Activated naive CD8-positive, alpha-beta T cell (primary cell): ENCODE measurements around the gene RAD51B.

ENCODE experiments used
- H3K27ac Mint-ChIP-seq: one replicate; pipeline ENCODE4 v1.8.0; 2021; ENCODE audit warnings: mixed read lengths
- H3K27me3 Mint-ChIP-seq: one replicate; pipeline ENCODE4 v1.8.0; 2021; ENCODE audit warnings: mixed read lengths
- H3K36me3 Mint-ChIP-seq: one replicate; pipeline ENCODE4 v1.8.0; 2021; ENCODE audit warnings: mixed read lengths
- H3K4me1 Mint-ChIP-seq: one replicate; pipeline ENCODE4 v1.8.0; 2021; ENCODE audit warnings: low read depth, mixed read lengths
- H3K4me3 Mint-ChIP-seq: one replicate; pipeline ENCODE4 v1.8.0; 2021; ENCODE audit warnings: mild to moderate bottlenecking, mixed read lengths
- H3K9me3 Mint-ChIP-seq: one replicate; pipeline ENCODE4 v1.8.0; 2021; ENCODE audit warnings: low read depth, mixed read lengths

Gene RAD51B

GRCh38 chr14:68607081-68607866 lies 787.7 kb downstream of the RAD51B start:
- Mint-ChIP-seq H3K4me1 (peaks cover 16% of the 10 kb centered on the region), H3K4me3 (peak overlapping the region; percentile 45), H3K36me3 (peaks cover 2% of the 10 kb centered on the region), H3K27me3 (no peaks in the 10 kb centered on the region), H3K27ac (no peak overlapping the region), H3K9me3 (no peaks in the 10 kb centered on the region)

- H3K27ac Mint-ChIP-seq: no peak overlapping the region
- peaks cover 2% of the 10 kb centered on the region for H3K36me3 Mint-ChIP-seq
- peaks cover 16% of the 10 kb centered on the region for H3K4me1 Mint-ChIP-seq
- no peak overlapping the region for H3K4me3 Mint-ChIP-seq
- H3K27me3 Mint-ChIP-seq: no peaks in the 10 kb centered on the region
- no peaks in the 10 kb centered on the region for H3K9me3 Mint-ChIP-seq
These were observed 788.4 kb downstream of the RAD51B start for GRCh38 chr14:68607867-68608573.

- no peaks in the 10 kb centered on the region for H3K9me3 Mint-ChIP-seq
- no peaks in the 10 kb centered on the region for H3K27me3 Mint-ChIP-seq
- H3K36me3 Mint-ChIP-seq: peaks cover 2% of the 10 kb centered on the region
- peaks cover 16% of the 10 kb centered on the region for H3K4me1 Mint-ChIP-seq
- no peak overlapping the region for H3K4me3 Mint-ChIP-seq
- H3K27ac Mint-ChIP-seq: no peak overlapping the region
These were observed 789.0 kb downstream of the RAD51B start for GRCh38 chr14:68608574-68608962.

GRCh38 chr14:68609012-68609411 lies 789.4 kb downstream of the RAD51B start:
- H3K4me1 Mint-ChIP-seq: peaks cover 16% of the 10 kb centered on the region
- H3K27me3 Mint-ChIP-seq: no peaks in the 10 kb centered on the region
- H3K4me3 Mint-ChIP-seq: no peak overlapping the region
- peaks cover 6% of the 10 kb centered on the region for H3K36me3 Mint-ChIP-seq
- H3K9me3 Mint-ChIP-seq: peaks cover 2% of the 10 kb centered on the region
- no peak overlapping the region for H3K27ac Mint-ChIP-seq

GRCh38 chr14:68610251-68610793 lies 790.7 kb downstream of the RAD51B start:
- Mint-ChIP-seq H3K4me1 (peaks cover 16% of the 10 kb centered on the region), H3K27me3 (no peaks in the 10 kb centered on the region), H3K27ac (no peak overlapping the region), H3K9me3 (peaks cover 7% of the 10 kb centered on the region), H3K36me3 (peaks cover 11% of the 10 kb centered on the region), H3K4me3 (no peak overlapping the region)

GRCh38 chr14:68611599-68611998 lies 792.0 kb downstream of the RAD51B start:
- Mint-ChIP-seq H3K36me3 (peaks cover 14% of the 10 kb centered on the region), H3K27ac (no peak overlapping the region), H3K9me3 (peaks cover 16% of the 10 kb centered on the region), H3K4me3 (no peak overlapping the region), H3K27me3 (no peaks in the 10 kb centered on the region), H3K4me1 (peaks cover 15% of the 10 kb centered on the region)

- Mint-ChIP-seq H3K27me3 (no peaks in the 10 kb centered on the region), H3K9me3 (peaks cover 20% of the 10 kb centered on the region)
These were observed 792.5 kb downstream of the RAD51B start for GRCh38 chr14:68612049-68612448.

GRCh38 chr14:68616221-68616902 lies 796.8 kb downstream of the RAD51B start:
- Mint-ChIP-seq H3K4me3 (no peak overlapping the region), H3K27ac (no peak overlapping the region), H3K27me3 (no peaks in the 10 kb centered on the region), H3K9me3 (peaks cover 25% of the 10 kb centered on the region), H3K4me1 (peaks cover 3% of the 10 kb centered on the region), H3K36me3 (peaks cover 24% of the 10 kb centered on the region)

More at GRCh38 chr14:68612049-68612448, 792.5 kb downstream of the RAD51B start:
- Mint-ChIP-seq H3K4me3 (no peak overlapping the region), H3K36me3 (peaks cover 18% of the 10 kb centered on the region), H3K27ac (no peak overlapping the region), H3K4me1 (peaks cover 11% of the 10 kb centered on the region)

- H3K27ac Mint-ChIP-seq: no peak overlapping the region
- peaks cover 17% of the 10 kb centered on the region for H3K9me3 Mint-ChIP-seq
- peaks cover 17% of the 10 kb centered on the region for H3K36me3 Mint-ChIP-seq
- H3K4me3 Mint-ChIP-seq: no peak overlapping the region
- H3K4me1 Mint-ChIP-seq: peaks cover 5% of the 10 kb centered on the region
- no peaks in the 10 kb centered on the region for H3K27me3 Mint-ChIP-seq
These were observed 800.4 kb downstream of the RAD51B start for GRCh38 chr14:68619790-68620574.

GRCh38 chr14:68621400-68622365 lies 802.1 kb downstream of the RAD51B start:
- Mint-ChIP-seq H3K4me1 (peaks cover 5% of the 10 kb centered on the region), H3K9me3 (peaks cover 8% of the 10 kb centered on the region), H3K4me3 (no peak overlapping the region), H3K27ac (no peak overlapping the region), H3K27me3 (no peaks in the 10 kb centered on the region), H3K36me3 (peaks cover 11% of the 10 kb centered on the region)

- Mint-ChIP-seq H3K27me3 (no peaks in the 10 kb centered on the region), H3K36me3 (peaks cover 6% of the 10 kb centered on the region), H3K27ac (no peak overlapping the region), H3K9me3 (no peaks in the 10 kb centered on the region), H3K4me1 (peaks cover 12% of the 10 kb centered on the region), H3K4me3 (no peak overlapping the region)
These were observed 803.3 kb downstream of the RAD51B start for GRCh38 chr14:68622856-68623255.

- Mint-ChIP-seq H3K9me3 (no peaks in the 10 kb centered on the region), H3K4me1 (peaks cover 12% of the 10 kb centered on the region), H3K36me3 (peaks cover 4% of the 10 kb centered on the region), H3K27me3 (no peaks in the 10 kb centered on the region), H3K27ac (no peak overlapping the region), H3K4me3 (no peak overlapping the region)
These were observed 803.7 kb downstream of the RAD51B start for GRCh38 chr14:68623307-68623706.

- Mint-ChIP-seq H3K27me3 (no peaks in the 10 kb centered on the region), H3K36me3 (peaks cover 2% of the 10 kb centered on the region), H3K4me3 (no peak overlapping the region), H3K27ac (no peak overlapping the region), H3K4me1 (peaks cover 13% of the 10 kb centered on the region), H3K9me3 (no peaks in the 10 kb centered on the region)
These were observed 804.2 kb downstream of the RAD51B start for GRCh38 chr14:68623826-68624225.
